ENCODE data around the gene WDR33.

DNA sequence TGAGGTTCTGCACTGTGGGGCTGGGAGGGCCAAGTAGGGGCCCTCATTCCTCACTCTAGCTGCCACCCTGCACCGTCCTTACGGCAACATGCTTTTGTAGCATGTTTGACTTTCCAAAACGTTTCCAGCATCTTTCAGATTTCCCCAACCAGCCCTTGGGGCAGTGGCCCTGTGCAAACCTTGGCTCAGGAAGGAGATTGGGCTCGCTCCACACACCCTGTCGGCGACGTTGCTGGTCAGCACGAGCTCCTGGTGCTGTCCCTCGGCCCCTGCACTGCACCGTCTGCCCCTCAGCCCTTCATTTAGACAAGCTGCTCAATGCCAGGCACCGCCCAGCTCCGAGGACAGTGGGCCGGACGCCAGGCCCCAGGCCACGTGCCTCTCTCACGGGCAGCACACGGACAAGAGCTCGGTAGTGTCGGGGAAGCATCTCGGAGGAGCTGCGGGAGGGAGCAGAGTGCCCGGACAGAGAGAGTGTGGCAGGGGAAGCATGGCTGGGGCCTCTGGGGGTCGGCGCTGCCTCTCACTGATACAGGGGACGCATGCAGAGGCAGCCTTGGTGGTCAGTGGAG lies 158.1 kb downstream of the WDR33 start:
- TF ChIP-seq, protein P1, sequence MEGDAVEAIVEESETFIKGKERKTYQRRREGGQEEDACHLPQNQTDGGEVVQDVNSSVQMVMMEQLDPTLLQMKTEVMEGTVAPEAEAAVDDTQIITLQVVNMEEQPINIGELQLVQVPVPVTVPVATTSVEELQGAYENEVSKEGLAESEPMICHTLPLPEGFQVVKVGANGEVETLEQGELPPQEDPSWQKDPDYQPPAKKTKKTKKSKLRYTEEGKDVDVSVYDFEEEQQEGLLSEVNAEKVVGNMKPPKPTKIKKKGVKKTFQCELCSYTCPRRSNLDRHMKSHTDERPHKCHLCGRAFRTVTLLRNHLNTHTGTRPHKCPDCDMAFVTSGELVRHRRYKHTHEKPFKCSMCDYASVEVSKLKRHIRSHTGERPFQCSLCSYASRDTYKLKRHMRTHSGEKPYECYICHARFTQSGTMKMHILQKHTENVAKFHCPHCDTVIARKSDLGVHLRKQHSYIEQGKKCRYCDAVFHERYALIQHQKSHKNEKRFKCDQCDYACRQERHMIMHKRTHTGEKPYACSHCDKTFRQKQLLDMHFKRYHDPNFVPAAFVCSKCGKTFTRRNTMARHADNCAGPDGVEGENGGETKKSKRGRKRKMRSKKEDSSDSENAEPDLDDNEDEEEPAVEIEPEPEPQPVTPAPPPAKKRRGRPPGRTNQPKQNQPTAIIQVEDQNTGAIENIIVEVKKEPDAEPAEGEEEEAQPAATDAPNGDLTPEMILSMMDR (conservative IDR thresholded peaks at IDR 0.05; ENCODE audit: low read depth, low read length) = no peak
- no peak for TF ChIP-seq EZH2 (IDR thresholded peaks at IDR 0.05; ENCODE audit: borderline replicate concordance, low read depth, low read length, poor library complexity, severe bottlenecking)
